GM10248 (cell line): ENCODE data around the gene ARSA.

ENCODE experiments used
- CTCF ChIA-PET: fragments of 300-600 bp; sonication (Branson Sonifier 250); formaldehyde crosslinking; extraction: SDS; loops from one replicate; lab custom pipeline; 2021; ENCODE audit warnings: antibody characterized with exemption; lab: Yijun Ruan, JAX
- POLR2A ChIA-PET: fragments of 350-650 bp; sonication (Branson Sonifier 250); formaldehyde crosslinking; extraction: SDS; loops from one replicate; lab custom pipeline; 2020; ENCODE audit warnings: antibody characterized with exemption; lab: Yijun Ruan, JAX
- DNase-seq: peaks from one replicate; pipeline ENCODE4 v3.0.0; 2012; ENCODE audit errors: extremely low spot score
- CTCF ChIP-seq: IDR thresholded peaks from 2 replicates; pipeline ENCODE4 v1.5.1; 2012; ENCODE audit warnings: mild to moderate bottlenecking, low read depth; ENCODE audit errors: extremely low read depth, missing control alignments, control extremely low read depth

The ARSA gene

DNA sequence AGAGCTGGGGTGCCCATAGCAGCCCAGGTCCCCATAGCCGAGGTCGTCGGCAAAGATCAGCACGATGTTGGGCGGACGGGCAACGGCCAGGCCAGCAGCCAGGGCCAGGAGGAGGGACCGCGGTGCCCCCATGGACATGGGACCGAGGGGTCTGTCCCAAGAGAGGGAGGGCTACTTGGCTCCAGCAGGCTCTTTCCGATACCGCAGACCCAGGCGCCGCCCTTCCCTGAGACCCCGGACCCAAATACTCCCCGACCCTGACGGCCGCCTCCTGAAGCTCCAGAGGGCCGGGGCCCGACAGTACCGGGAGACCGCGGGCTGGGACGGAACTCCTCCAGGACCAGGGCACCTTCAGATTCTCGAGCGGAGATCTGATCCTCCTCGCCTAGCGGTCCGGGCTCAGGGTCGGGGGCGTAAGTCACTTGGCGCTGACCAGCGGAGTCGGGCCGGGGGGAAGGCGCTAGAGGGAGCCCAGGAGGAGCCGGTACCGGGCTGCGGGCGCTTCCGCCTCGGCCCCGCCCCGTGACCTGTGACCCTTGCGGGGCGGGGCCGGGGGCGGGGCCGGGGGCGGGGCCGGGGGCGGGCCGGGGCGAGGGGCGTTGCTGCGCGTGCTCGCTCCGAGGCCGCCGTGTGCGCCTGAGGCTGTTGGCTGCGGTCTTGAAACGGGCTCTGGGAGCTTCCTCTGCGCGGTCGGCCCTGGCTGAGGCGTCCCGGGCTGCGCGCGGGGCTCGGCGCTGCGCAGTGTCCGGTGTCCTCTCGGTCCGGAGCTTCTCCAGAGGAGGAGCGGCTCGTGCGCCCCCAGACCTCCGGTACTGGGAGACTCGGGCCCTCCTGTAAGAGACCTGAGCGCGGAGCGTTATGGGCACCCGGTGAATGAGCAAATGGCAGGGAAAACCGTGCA lies at the start of gene ARSA:
TSS of gene ARSA (minus strand) at position 511 of the 901 bp plus-strand sequence. CDS start at position 138, 373 bp downstream.
- peak; percentile 93 for DNase-seq
- POLR2A ChIA-PET: interaction anchor here (0.5 kb wide), 1 partner anchor 239 kb away, joined by 4 read pairs; no protein-coding TSS in a partner anchor
- CTCF ChIA-PET: interaction anchor here (0.7 to 1.4 kb wide), 5 partner anchors 63 to 154 kb away, joined by 3 to 5 read pairs (median 4); partner anchors contain the start of gene SYCE3
- peak; percentile 49 for TF ChIP-seq CTCF

GRCh38 chr22:50676661-50677492 lies 48.9 kb upstream of the ARSA start:
- CTCF ChIA-PET: no interaction called here
- DNase-seq: no peak
- no peak for TF ChIP-seq CTCF
- POLR2A ChIA-PET: no interaction called here

GRCh38 chr22:50676180-50676636 lies 48.3 kb upstream of the ARSA start:
- CTCF ChIA-PET: no interaction called here
- POLR2A ChIA-PET: no interaction called here
- TF ChIP-seq CTCF: no peak
- DNase-seq: no peak

- no peak for DNase-seq
- CTCF ChIA-PET: no interaction called here
- TF ChIP-seq CTCF: no peak
- POLR2A ChIA-PET: no interaction called here
Observed at GRCh38 chr22:50675553-50676179, 47.7 kb upstream of the ARSA start.

DNA sequence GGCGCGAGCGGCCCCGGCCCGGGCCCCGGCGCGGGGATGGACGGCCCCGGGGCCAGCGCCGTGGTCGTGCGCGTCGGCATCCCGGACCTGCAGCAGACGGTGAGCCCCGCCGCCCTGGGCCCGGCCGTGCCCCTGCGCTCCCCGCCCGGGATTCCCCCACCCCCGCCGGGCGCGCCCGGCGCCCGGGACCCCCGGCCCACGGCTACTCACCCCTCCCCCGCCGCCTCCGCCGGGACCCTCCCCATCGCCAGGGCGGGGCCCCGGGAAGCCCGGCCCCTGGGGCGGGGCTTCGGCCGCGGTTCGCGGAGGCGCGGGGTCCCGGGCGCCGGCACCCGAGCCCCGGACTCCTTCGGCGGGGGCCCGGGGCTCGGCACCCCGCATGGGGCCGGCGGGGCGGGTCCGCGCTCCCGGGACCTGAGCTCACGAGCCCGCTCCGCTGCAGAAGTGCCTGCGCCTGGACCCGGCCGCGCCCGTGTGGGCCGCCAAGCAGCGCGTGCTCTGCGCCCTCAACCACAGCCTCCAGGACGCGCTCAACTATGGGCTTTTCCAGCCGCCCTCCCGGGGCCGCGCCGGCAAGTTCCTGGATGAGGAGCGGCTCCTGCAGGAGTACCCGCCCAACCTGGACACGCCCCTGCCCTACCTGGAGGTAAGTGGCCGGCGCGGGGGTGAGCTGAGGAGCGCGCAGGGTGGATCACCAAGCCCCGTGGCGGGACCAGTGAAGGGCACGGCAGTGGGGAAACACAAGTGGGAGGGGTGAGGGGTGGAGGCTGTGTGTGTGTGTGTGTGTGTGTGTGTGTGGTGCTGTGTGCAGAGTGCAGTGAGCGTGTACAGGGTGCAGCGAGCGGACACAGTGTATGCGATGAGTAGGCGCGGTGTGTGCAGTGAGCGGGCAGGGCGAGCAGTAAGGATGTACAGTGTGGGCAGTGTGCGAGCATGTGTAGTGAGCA lies 46.9 kb upstream of the ARSA start:
- ChIA-PET POLR2A (no interaction called here), CTCF (no interaction called here)
- peak; percentile 38 for DNase-seq

More for the DNA sequence above, 46.9 kb upstream of the ARSA start:
- TF ChIP-seq CTCF: no peak
